HG02840 (cell line): ENCODE data around the gene BEND7.

Source experiments
- ATAC-seq: cut with Tn5 transposase; IDR thresholded peaks from one replicate; pipeline ENCODE4 v1.9.1; 2021; ENCODE audit warnings: mild to moderate bottlenecking, moderate library complexity, moderate number of reproducible peaks; ENCODE audit not compliant: unreplicated experiment, low FRiP score

BEND7 gene

GRCh38 chr10:13525663-13526062 is 3.2 kb downstream of the BEND7 start:
- no peak for ATAC-seq

GRCh38 chr10:13521026-13521425 is 7.8 kb downstream of the BEND7 start:
- no peak for ATAC-seq

DNA sequence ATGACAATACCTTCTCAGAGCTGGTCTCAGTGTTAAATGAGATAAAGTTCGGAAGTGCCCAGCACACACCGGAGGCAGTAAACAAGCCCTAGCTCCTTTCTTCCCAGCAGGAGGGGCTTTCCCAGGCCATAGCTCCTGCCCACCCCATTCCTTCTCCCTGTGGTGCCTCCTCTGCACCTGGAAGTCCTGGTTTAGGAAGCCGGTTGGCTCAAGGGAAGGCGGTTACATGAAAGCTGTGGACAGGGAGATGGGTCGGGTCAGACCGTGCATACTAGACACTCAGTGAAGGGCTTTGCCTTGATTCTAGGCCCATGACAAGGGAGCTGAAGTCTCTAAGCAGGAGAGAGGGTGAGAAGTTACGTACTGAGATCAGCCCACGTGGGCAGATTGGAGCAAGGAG is 8.6 kb downstream of the BEND7 start:
- no peak for ATAC-seq

GRCh38 chr10:13518076-13518692 is 10.6 kb downstream of the BEND7 start:
- ATAC-seq, result no peak

DNA sequence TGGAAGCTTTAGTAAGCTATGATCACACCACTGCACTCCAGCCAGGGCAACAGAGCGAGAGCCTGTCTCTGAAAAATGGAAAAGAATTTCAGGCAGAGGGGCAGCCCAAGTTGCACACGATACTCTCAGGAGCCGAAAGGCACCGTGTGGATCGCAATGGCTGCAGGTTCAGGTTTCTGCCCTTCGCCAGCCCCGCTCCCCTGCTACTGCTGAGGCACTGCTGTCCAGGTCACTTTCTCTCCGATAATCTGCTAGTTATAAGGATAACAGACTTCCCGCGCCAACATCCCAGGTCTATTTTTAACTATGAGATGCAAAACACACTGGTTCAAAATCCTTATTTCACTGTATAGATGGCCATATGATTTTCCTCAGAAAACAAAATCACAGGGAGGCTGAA is 11.1 kb downstream of the BEND7 start:
- no peak for ATAC-seq

DNA sequence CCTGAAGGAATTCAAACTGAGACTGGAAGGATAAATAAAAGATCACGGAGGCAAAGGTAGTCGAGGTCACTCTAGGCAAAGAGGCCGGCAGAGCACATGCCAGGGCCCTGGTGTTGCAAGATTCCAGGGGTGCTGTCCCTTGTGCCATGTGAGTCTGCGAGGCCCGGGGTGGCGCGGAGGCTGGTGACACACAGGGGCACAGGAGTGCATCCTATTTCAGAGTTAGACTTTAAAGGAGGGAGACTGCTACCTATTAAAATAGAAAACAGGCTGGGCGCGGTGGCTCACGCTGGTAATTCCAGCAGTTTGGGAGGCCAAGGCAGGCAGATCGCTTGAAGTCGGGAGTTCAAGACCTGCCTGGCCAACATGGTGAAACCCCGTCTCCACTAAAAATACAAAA is 12.6 kb downstream of the BEND7 start:
- ATAC-seq, result no peak

GRCh38 chr10:13515467-13515866 is 13.3 kb downstream of the BEND7 start:
- no peak for ATAC-seq

DNA sequence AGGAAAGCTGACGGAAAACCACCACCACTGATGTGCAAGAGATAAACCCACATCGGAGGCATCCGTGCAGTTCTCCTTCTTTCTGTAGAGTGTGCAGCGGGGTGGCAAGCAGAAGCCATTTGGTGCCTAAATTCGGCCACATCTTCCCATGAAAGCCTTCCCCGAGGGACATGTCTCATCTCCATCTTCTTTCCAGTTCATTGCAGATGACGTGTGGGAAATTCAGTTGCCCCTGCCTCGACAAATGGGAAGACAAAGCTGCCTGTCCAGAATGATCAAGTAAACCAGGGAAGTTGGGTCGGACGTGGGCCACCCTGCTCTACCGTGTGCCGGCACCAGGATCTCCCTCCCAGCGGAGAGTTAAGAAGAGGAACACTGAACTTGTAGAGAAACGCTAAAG is 14.5 kb downstream of the BEND7 start:
- no peak for ATAC-seq

DNA sequence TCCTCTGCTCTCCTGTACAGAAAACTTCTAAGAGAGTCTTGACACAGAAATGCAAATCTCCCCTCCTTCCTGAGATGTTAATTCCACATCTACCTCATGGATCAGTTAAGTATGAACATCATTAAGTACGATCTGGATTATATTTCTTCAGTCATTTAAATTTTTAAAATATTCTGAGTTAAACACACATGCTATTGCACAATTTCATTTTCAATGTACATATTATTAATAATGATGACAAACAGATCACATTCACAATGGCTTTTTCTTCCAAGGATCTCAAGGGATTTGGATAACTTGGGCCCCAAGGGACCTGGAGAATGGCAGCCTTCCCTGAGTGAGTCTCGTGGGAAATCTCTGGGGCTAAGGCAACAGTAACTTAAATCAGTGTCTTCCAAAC is 16.2 kb downstream of the BEND7 start:
- ATAC-seq, result no peak

- ATAC-seq, result no peak
Observed at GRCh38 chr10:13511409-13511808, 17.4 kb downstream of the BEND7 start.

DNA sequence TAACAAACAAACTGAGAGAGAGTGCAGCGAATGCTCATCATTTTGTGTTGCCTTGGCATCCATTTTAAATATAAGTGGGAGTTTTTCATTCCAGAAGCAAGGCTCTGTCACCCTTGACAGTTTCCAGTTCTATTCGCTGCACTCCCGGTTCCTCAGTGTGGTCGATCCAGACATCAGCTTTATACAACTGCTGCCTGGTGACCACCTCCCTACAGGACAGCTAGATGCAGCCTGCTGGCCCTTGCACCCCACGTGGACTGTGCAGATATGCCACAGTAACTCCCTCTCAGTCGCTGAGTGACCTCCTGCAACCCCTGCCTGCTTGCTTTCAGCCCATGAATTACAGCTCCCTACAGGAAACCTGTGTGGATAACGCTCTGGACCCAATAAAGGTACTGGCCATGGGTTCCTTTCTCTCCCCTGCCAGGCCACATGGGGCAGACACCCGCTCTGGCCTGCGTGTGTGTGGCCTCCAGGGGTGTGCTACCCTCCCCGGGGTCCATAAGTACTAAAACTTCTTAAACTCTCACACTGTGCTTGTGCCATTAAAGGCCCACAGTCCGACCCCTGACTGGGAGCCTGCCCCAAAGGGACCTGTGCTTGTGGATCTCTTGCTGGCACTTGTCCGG is 23.6 kb downstream of the BEND7 start:
- no peak for ATAC-seq

DNA sequence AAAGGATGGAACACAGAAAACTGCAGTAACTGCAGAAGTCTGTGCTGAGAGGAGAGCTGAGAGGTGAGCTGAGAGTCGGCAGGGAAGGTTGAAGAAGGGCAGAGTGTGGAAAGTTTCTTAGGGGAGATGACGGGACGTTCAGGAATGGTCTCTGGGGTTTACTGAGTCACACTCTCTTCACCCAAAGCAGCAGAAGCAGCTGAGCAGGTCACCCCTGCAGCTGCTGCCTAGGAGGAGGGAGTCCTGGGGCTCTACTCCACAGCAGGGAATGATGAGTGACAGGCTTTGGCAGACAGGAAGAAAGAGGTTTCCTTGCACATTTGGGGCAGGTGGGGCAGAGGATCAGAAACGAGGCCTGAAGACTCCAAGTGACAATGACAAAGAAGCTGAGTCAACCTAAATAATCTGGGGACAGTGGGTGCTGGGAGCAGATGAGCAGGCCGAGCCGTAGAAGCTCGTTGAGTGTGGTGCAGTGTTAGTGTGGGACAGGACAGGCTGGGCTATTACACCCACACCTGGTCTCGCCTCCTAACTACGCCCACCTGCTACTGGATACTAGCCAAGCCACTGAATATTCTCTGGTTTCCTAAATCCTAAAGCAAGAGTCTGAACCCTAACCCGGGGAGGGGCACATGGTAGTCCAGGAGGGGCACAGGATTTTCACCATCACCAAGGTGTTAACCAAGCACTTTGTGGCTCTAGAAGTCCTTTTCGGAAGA is 24.9 kb downstream of the BEND7 start:
- no peak for ATAC-seq

DNA sequence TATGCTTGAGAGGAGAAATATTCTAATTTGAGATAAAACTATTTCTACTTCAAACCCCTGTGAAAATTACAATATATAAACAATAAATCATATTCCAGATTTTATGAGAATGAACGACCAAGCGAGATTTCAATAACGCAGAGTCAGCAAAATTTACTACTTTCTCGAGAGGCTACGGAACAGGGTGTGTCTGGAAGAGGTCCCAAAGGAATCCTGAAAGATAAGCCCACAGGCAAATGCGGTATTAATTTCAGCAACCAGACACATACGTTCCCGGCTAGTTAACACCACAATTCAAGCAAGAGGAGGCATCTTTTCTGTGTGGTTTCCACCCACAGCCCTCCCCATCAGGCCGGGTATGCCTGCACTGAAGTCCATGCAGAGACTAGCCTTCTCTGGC is 26.4 kb downstream of the BEND7 start:
- no peak for ATAC-seq

DNA sequence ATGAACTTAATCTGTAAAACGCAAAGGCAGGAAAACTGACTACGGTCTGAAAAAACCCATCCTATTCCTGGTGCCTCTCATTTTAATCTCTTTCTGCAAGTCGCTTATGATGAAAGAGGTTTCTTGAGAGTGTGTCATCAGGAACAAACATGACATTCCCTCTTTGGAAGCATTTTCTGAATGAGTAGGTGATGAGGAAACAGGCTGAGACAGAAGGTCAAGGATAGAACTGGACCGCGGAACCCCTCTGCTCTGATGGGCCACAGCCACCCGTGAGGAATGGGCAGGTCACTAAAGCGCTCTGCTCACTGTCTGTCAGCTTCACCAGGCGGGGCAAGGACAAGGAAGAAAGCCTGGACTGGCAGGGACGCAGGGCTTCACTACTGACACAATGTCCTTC is 28.6 kb downstream of the BEND7 start:
- ATAC-seq, result no peak

GRCh38 chr10:13499150-13499549 is 29.7 kb downstream of the BEND7 start:
- no peak for ATAC-seq

- no peak for ATAC-seq
Observed at GRCh38 chr10:13496931-13497330, 31.9 kb downstream of the BEND7 start.

- no peak for ATAC-seq
Observed at GRCh38 chr10:13496164-13496563, 32.6 kb downstream of the BEND7 start.

GRCh38 chr10:13492493-13493180 is 36.2 kb downstream of the BEND7 start:
- no peak for ATAC-seq

GRCh38 chr10:13491747-13492360 is 37.0 kb downstream of the BEND7 start:
- no peak for ATAC-seq

DNA sequence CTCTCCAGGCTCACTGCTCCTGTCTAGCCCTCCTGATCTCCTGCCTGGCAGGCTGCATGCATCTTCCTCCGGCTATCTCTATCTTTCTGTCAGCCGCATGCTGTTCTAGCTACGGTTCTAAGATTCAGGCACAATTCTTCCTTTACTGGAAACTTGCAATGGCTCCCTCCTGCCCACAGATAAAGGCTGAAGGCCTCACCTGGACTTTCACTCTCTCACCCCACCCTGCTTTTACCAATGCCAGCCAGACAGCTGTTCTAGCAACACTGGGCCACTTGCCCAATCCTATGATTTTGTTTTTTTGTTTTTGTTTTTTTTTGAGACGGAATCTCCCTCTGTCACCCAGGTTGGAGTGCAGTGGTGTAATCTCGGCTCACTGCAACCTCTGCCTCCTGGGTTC is 38.3 kb downstream of the BEND7 start:
- no peak for ATAC-seq

DNA sequence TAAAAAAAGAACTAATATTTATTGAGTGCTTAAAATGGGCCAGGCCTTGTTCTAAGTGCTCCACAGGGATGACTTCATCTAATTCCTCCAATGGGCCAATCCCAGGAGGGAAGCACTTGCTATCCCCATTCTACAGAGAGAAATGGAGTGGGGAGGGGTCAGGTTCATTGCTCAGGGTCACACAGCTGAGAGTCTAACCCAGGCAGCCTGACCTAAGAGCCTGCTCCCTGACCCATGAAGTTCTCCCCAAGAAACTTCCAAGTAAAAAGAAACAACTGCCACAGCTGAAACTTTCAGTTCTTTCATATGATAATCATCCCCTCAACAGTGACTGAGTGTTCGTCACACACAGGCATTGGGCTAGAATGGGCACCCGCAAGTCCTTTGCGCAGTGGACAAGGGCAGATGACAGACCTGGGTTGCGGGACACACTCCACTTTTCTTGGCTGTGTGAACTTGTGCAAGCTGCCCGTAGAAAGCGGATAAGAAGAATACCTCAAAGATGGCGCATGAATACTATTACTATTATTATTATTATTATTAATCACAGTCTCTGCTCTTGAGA is 39.7 kb downstream of the BEND7 start:
- ATAC-seq, result no peak
